KOPT-K1 (cell line): ENCODE data around the gene WDR77.

Experiments
- H3K27ac ChIP-seq: fragments of 200-600 bp; sonication (generic); 2 replicates; pipeline ENCODE4 v1.5.1; 2016; ENCODE audit warnings: antibody characterized with exemption, mild to moderate bottlenecking, low read depth, low read length; ENCODE audit not compliant: poor library complexity, severe bottlenecking
- H3K36me3 ChIP-seq: fragments of 200-600 bp; sonication (generic); 2 replicates; pipeline ENCODE4 v1.5.1; 2017; ENCODE audit warnings: antibody characterized with exemption, mild to moderate bottlenecking, low read length, moderate library complexity; ENCODE audit not compliant: insufficient read depth
- H3K9me3 ChIP-seq: fragments of 200-600 bp; sonication (generic); 2 replicates; pipeline ENCODE4 v1.5.1; 2017; ENCODE audit warnings: antibody characterized with exemption, low read length, mild to moderate bottlenecking; ENCODE audit not compliant: insufficient read depth, poor library complexity, severe bottlenecking

WDR77 gene

GRCh38 chr1:111455642-111456031, 6.6 kb upstream of the WDR77 start:
- peaks cover 100% of the 10 kb centered on the region for H3K36me3 ChIP-seq

DNA sequence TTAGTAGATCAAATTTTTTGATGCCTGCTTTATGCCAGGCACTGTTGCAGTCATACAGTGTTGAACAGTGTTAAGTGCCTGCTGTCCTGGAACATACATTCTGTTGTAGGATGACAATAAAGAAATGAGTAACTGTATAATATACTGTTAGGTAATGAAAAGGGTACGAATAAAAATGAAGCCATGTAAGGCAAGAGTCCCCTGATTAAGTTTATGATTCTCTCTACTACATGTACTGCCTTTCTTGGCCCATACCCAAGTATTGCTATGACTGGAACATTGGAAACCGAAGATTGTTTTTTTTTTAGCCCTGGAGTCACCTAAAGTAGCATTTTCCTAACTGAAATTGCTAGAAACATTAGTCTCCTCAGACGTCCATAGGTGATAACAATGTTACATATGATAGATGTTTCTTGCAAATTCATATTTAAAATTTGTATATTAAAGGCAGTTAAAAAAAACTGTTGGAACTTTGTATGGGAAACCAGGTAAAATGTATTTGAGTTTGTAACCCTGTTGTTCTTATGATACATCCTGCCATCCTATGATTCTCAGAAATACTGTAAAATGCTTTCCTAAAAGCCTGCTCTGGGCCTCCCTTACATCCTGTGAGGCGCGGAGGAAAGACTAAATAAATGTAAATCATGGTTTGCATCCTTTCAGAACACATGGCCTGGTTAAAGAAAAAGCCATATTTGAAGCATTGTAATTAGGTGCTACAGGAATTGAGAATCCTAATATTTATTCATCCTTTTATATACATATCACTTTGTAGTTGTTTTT, 6.0 kb upstream of the WDR77 start:
- Histone ChIP-seq H3K36me3 (peaks cover 94% of the 10 kb centered on the region), H3K27ac (no peak overlapping the region), H3K9me3 (no peaks in the 10 kb centered on the region)

More at GRCh38 chr1:111455642-111456031, 6.6 kb upstream of the WDR77 start:
- no peak overlapping the region for H3K27ac ChIP-seq
- no peaks in the 10 kb centered on the region for H3K9me3 ChIP-seq

DNA sequence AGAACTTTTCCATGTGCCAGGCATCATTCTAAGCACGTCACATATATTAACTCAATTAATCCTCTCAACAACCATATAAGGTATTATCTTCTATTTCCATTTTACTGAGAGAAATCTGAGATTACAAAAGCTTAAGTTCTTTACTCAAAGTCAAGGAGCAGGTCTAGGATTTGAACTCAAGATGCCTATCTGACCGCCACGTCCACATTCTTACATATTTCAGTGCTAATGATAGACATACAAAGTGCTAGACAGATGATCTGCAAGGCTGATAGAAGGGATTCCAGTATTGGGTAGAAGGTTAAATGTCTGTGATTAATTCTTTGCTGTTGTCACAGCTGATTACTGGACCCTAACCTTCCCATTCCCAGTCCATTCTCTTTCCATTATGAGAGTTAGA, 4.7 kb upstream of the WDR77 start:
- Histone ChIP-seq H3K36me3 (peaks cover 80% of the 10 kb centered on the region), H3K9me3 (no peaks in the 10 kb centered on the region), H3K27ac (no peak overlapping the region)

DNA sequence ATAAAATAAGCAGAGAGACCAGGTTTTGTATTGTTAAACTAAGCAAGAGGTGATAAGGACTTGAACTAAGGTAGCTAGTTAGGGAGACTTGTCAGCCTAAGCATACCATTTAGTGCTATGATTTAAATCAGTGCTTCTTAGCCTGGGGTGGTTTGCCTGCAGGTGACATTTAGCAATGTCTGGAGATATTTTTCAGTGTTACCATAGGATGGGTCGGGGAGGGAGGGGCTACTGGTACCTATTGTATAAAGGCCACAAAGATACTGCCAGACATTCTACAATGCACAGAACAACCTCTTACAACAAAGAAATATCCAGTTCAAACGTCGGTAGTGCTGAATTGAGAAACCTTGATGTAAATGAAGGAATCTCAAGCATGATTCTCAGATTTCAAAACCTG, 3.5 kb upstream of the WDR77 start:
- peaks cover 71% of the 10 kb centered on the region for H3K36me3 ChIP-seq
- H3K27ac ChIP-seq = no peak overlapping the region
- no peaks in the 10 kb centered on the region for H3K9me3 ChIP-seq

DNA sequence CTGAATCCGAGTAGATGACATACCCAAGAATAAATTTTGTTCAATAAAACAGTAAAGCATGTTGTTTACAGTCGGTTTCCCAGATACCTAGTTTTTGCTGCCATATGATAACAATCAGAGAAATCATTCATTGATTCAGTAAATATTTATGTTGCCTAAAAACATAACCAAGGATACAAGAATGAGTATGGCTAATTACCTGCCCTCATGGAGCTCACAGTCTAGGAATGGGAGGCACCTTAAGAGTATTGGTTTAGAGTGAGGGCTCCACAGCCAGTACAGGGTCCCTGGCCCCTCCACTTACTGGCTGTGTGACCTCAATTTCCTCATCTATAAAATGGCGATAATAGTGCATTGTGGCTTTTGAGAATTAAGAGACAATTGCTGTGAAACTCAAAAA, 1.1 kb upstream of the WDR77 start:
- H3K27ac ChIP-seq = peak overlapping the region; percentile 85

DNA sequence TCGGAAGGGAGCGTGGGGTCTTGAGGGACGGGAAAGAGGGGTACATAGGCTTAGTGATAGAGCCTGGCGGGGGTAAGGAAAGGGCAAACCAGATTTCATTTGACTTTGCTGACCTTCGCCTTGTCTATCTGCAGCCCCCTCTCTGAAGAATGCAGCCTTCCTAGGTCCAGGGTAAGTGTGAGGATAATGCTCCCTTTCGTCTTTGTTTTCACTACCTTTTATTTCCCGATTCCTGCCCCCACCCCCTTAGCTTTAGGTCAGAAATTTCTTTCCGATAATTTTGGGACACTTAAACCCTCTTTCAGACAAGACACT, 604 bp upstream of the WDR77 start:
- Histone ChIP-seq H3K27ac (peak overlapping the region; percentile 85), H3K9me3 (no peaks in the 10 kb centered on the region), H3K36me3 (peaks cover 71% of the 10 kb centered on the region)

More for the DNA sequence above, 1.1 kb upstream of the WDR77 start:
- Histone ChIP-seq H3K36me3 (peaks cover 71% of the 10 kb centered on the region), H3K9me3 (no peaks in the 10 kb centered on the region)

GRCh38 chr1:111448482-111448917, 556 bp downstream of the WDR77 start:
- peaks cover 71% of the 10 kb centered on the region for H3K36me3 ChIP-seq

DNA sequence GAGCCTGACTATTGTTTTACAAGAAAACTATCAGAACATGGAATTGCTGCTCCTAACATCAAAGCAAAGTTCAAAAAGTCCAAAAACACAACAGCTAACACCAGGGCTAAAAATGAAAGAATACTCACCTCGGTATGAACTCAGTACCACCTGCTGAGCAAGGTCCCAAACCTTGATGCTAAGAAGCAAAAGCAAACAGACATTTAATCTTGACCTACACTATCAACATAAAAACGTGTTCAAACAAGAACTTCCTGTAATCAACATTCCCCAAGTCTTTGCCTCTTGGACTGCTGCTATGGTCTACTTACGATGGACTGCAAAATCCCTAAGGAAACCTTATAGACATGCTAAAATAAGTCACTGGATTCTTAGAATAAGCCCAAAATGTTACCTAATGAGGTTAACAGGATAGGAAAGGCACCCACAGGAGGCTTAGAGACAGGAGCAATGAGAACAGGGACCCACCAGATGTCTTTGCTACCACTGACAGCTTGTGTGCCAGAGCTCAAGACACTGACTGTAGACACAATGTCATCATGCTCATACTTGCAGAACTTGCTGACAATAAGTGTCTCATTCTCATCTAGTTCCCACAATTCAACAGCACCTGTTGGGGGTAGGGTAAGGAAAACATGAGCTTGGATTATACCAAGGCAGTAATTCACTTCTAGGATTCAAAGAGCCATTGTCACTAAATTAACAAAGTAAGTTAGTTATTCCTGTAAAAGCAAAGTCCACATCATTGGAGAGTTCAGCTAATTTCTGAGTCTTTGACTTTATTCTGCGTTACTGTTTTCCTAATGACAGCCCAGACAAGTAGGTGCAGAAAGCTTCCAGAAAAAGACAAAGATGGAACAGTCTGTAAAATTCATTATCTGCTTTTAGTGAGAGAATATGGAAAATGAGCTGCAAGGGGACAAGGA, 1.8 kb downstream of the WDR77 start:
- peaks cover 71% of the 10 kb centered on the region for H3K36me3 ChIP-seq

More at GRCh38 chr1:111448482-111448917, 556 bp downstream of the WDR77 start:
- H3K27ac ChIP-seq = peak overlapping the region; percentile 85
- H3K9me3 ChIP-seq = no peaks in the 10 kb centered on the region

DNA sequence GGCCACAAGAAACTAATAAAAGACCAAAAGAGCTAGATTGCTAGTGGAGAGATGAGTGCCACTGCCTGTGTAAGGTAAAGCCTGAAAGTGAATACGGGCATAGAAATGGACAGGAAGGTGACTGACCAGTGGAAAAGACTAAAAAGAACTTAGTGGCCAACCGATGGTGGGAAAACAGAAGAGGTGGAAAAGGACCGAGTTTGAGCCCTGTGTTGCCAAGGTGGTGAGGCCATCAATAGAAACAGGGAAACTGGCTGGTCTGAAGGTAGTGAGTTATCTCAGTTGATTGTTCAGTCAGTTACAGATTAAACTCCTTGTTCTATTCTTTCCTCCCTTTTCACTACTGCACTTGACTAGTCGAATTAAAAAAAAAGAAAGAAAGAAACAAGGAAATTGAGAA, 2.5 kb downstream of the WDR77 start:
- no peaks in the 10 kb centered on the region for H3K9me3 ChIP-seq
- H3K36me3 ChIP-seq = peaks cover 71% of the 10 kb centered on the region
- no peak overlapping the region for H3K27ac ChIP-seq

More for the DNA sequence above, 1.8 kb downstream of the WDR77 start:
- H3K9me3 ChIP-seq = no peaks in the 10 kb centered on the region
- peak overlapping the region; percentile 85 for H3K27ac ChIP-seq

GRCh38 chr1:111444031-111444430, 5.0 kb downstream of the WDR77 start:
- H3K27ac ChIP-seq = no peak overlapping the region
- H3K36me3 ChIP-seq = peaks cover 87% of the 10 kb centered on the region
- no peaks in the 10 kb centered on the region for H3K9me3 ChIP-seq

GRCh38 chr1:111442457-111442856, 6.6 kb downstream of the WDR77 start:
- Histone ChIP-seq H3K27ac (no peak overlapping the region), H3K9me3 (no peaks in the 10 kb centered on the region), H3K36me3 (peaks cover 100% of the 10 kb centered on the region)

GRCh38 chr1:111441573-111442192, 7.4 kb downstream of the WDR77 start:
- Histone ChIP-seq H3K27ac (no peak overlapping the region), H3K9me3 (no peaks in the 10 kb centered on the region), H3K36me3 (peaks cover 100% of the 10 kb centered on the region)

DNA sequence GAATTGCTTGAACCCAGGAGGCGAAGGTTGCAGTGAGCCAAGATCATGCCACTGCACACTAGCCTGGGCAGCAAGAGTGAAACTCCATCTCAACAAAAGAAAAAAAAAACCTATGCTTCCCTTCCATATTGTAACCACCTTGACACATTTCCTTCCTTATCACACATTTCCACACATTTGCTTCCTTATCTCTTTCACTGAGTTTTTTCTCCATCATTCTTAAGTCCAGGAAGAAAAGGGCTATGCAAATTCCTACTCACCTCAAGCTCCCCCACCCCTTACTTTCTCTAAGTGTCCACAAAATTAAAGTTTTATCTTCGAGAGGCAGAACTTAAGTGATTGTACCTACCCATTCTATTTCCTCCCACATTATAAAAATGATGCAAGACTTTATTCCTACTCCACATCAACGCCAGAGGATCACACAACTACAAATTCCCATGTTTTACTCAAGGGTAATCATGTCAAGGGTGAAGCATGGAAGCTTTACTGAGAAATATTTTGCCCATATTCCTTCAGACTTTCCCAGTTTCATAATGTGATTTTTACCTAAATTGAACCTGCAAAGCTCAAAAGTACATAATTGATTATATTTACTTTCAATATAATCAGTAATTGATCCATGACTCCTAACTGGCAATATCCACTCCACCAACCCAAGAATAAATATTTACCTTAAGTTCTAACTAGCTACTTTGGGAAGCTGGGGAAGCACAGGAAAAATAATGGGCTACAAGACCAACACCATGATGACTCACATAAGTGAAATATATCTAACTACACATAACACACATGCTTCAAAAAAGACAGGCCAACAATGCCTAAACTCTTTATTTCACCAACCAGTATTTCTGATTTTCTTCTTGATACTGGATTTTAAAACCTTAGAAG, 9.3 kb downstream of the WDR77 start:
- H3K27ac ChIP-seq = no peak overlapping the region
- no peaks in the 10 kb centered on the region for H3K9me3 ChIP-seq
- H3K36me3 ChIP-seq = peaks cover 81% of the 10 kb centered on the region

DNA sequence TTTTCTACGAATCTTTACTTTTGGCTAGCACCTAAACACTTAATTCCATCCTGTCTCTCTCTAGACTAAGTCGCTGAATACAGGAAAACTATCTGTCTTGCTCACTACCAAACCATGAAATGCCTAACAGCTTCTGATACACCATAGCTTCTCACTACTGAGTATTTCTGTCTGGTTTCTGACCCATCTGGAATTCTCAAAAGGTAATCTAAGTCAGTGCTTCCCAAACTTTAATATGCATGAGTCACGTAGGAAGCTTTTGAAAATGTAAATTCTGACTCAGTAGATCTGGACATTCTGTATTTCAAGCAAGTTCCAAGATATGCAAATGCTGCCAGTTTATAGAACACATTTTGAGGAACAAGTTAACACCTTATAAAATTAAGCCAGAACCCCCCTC, 12.3 kb downstream of the WDR77 start:
- no peak overlapping the region for H3K27ac ChIP-seq
- H3K9me3 ChIP-seq = no peaks in the 10 kb centered on the region
- H3K36me3 ChIP-seq = peaks cover 51% of the 10 kb centered on the region
